ENCODE results near the gene HOXC4.

HOXC4 gene

GRCh38 chr12:54058128-54058768, 4.6 kb downstream of the HOXC4 start:
- WGBS (ENCODE audit: extremely low coverage, insufficient coverage, insufficient read length) = no CpG with 5 or more reads among the region's 14 CpGs
- DNase-seq = no peak
- Histone ChIP-seq H3K4ac (ENCODE audit: low read depth, low read length) (no peak overlapping the region), H3K4me1 (ENCODE audit: control insufficient read depth in 1 of 2, insufficient read depth in 2 of 2, low read length in 2 of 2) (peaks cover 4 to 5% of the 10 kb centered on the region in 2 experiments), H3K79me2 (ENCODE audit: control insufficient read depth, insufficient read depth, low read length, poor library complexity) (no peaks in the 10 kb centered on the region), H3K23ac (ENCODE audit: low read length) (no peak overlapping the region), H2BK5ac (ENCODE audit: low read depth, low read length, poor library complexity) (no peak overlapping the region), H4K8ac (ENCODE audit: low read depth, low read length) (no peak overlapping the region), H3K27me3 (ENCODE audit: insufficient read depth, low read length) (peaks cover 72% of the 10 kb centered on the region), H3K4me2 (ENCODE audit: low read length) (no peak overlapping the region), H3K18ac (ENCODE audit: low read length) (no peak overlapping the region), H2AFZ (ENCODE audit: insufficient read depth, low read length, poor library complexity) (no peak overlapping the region), H3K27ac (ENCODE audit: low read depth, low read length) (no peak overlapping the region), H3K79me1 (ENCODE audit: low read length) (no peaks in the 10 kb centered on the region), H4K91ac (ENCODE audit: low read depth, low read length) (no peak overlapping the region), H2AK5ac (ENCODE audit: low read length) (no peak overlapping the region), H3K36me3 (ENCODE audit: control insufficient read depth in 1 of 2, insufficient read depth in 2 of 2, low read length in 2 of 2) (no peaks in the 10 kb centered on the region), H3K4me3 (ENCODE audit: low read depth, low read length) (no peak overlapping the region), H4K12ac (ENCODE audit: low read depth, low read length) (no peak overlapping the region), H2BK12ac (ENCODE audit: low read length) (no peak overlapping the region), H3K9ac (ENCODE audit: low read length) (no peak overlapping the region), H3K14ac (ENCODE audit: low read length) (no peak overlapping the region), H2BK120ac (ENCODE audit: insufficient read depth, low read length, poor library complexity) (no peak overlapping the region), H3K9me3 (ENCODE audit: insufficient read depth, low read depth, low read length) (peaks cover 4% of the 10 kb centered on the region)

- no peak overlapping the region for H4K12ac ChIP-seq (ENCODE audit: low read depth, low read length)
- peaks cover 61% of the 10 kb centered on the region for H3K27me3 ChIP-seq (ENCODE audit: insufficient read depth, low read length)
- H3K4ac ChIP-seq (ENCODE audit: low read depth, low read length) = no peak overlapping the region
- WGBS (ENCODE audit: extremely low coverage, insufficient coverage, insufficient read length) = no CpG with 5 or more reads among the region's 7 CpGs
- H2AFZ ChIP-seq (ENCODE audit: insufficient read depth, low read length, poor library complexity) = no peak overlapping the region
- no peak overlapping the region for H4K91ac ChIP-seq (ENCODE audit: low read depth, low read length)
- H3K9ac ChIP-seq (ENCODE audit: low read length) = no peak overlapping the region
- H2BK120ac ChIP-seq (ENCODE audit: insufficient read depth, low read length, poor library complexity) = no peak overlapping the region
- peaks cover 3% of the 10 kb centered on the region for H3K9me3 ChIP-seq (ENCODE audit: insufficient read depth, low read depth, low read length)
- no peak overlapping the region for H2AK5ac ChIP-seq (ENCODE audit: low read length)
- no peak overlapping the region for H3K27ac ChIP-seq (ENCODE audit: low read depth, low read length)
- no peak overlapping the region for H4K8ac ChIP-seq (ENCODE audit: low read depth, low read length)
- no peak overlapping the region for H2BK5ac ChIP-seq (ENCODE audit: low read depth, low read length, poor library complexity)
- no peak overlapping the region for H2BK12ac ChIP-seq (ENCODE audit: low read length)
- H3K79me2 ChIP-seq (ENCODE audit: control insufficient read depth, insufficient read depth, low read length, poor library complexity) = no peaks in the 10 kb centered on the region
- H3K4me2 ChIP-seq (ENCODE audit: low read length) = no peak overlapping the region
- no peak overlapping the region for H3K4me3 ChIP-seq (ENCODE audit: low read depth, low read length)
- H3K18ac ChIP-seq (ENCODE audit: low read length) = no peak overlapping the region
- no peak for DNase-seq
- H3K23ac ChIP-seq (ENCODE audit: low read length) = no peak overlapping the region
- no peaks in the 10 kb centered on the region for H3K79me1 ChIP-seq (ENCODE audit: low read length)
- H3K4me1 ChIP-seq (ENCODE audit: control insufficient read depth in 1 of 2, insufficient read depth in 2 of 2, low read length in 2 of 2) = peaks cover 4 to 5% of the 10 kb centered on the region in 2 experiments
- no peaks in the 10 kb centered on the region for H3K36me3 ChIP-seq (ENCODE audit: control insufficient read depth in 1 of 2, insufficient read depth in 2 of 2, low read length in 2 of 2)
- no peak overlapping the region for H3K14ac ChIP-seq (ENCODE audit: low read length)
Measured at GRCh38 chr12:54059668-54060067, 6.0 kb downstream of the HOXC4 start.

GRCh38 chr12:54060174-54060974, 6.7 kb downstream of the HOXC4 start:
- Histone ChIP-seq H2AK5ac (ENCODE audit: low read length) (no peak overlapping the region), H3K18ac (ENCODE audit: low read length) (no peak overlapping the region), H3K79me1 (ENCODE audit: low read length) (no peaks in the 10 kb centered on the region), H3K9me3 (ENCODE audit: insufficient read depth, low read depth, low read length) (peaks cover 3% of the 10 kb centered on the region), H3K4me3 (ENCODE audit: low read depth, low read length) (no peak overlapping the region), H3K9ac (ENCODE audit: low read length) (no peak overlapping the region), H3K14ac (ENCODE audit: low read length) (no peak overlapping the region), H2BK12ac (ENCODE audit: low read length) (no peak overlapping the region), H2AFZ (ENCODE audit: insufficient read depth, low read length, poor library complexity) (no peak overlapping the region), H3K27ac (ENCODE audit: low read depth, low read length) (no peak overlapping the region), H3K27me3 (ENCODE audit: insufficient read depth, low read length) (peaks cover 58% of the 10 kb centered on the region), H4K91ac (ENCODE audit: low read depth, low read length) (no peak overlapping the region), H4K8ac (ENCODE audit: low read depth, low read length) (no peak overlapping the region), H3K79me2 (ENCODE audit: control insufficient read depth, insufficient read depth, low read length, poor library complexity) (no peaks in the 10 kb centered on the region), H4K12ac (ENCODE audit: low read depth, low read length) (no peak overlapping the region), H3K4me1 (ENCODE audit: control insufficient read depth in 1 of 2, insufficient read depth in 2 of 2, low read length in 2 of 2) (peaks cover 4 to 5% of the 10 kb centered on the region in 2 experiments), H3K36me3 (ENCODE audit: control insufficient read depth in 1 of 2, insufficient read depth in 2 of 2, low read length in 2 of 2) (no peaks in the 10 kb centered on the region), H3K23ac (ENCODE audit: low read length) (no peak overlapping the region), H3K4me2 (ENCODE audit: low read length) (no peak overlapping the region), H3K4ac (ENCODE audit: low read depth, low read length) (no peak overlapping the region), H2BK120ac (ENCODE audit: insufficient read depth, low read length, poor library complexity) (no peak overlapping the region), H2BK5ac (ENCODE audit: low read depth, low read length, poor library complexity) (no peak overlapping the region)
- WGBS (ENCODE audit: extremely low coverage, insufficient coverage, insufficient read length) = no CpG with 5 or more reads among the region's 38 CpGs
- DNase-seq = no peak

GRCh38 chr12:54060975-54061778, 7.5 kb downstream of the HOXC4 start:
- H3K79me2 ChIP-seq (ENCODE audit: control insufficient read depth, insufficient read depth, low read length, poor library complexity) = no peaks in the 10 kb centered on the region
- H3K27ac ChIP-seq (ENCODE audit: low read depth, low read length) = no peak overlapping the region
- no peak overlapping the region for H3K4me3 ChIP-seq (ENCODE audit: low read depth, low read length)
- H3K4me1 ChIP-seq (ENCODE audit: control insufficient read depth in 1 of 2, insufficient read depth in 2 of 2, low read length in 2 of 2) = peaks cover 4 to 5% of the 10 kb centered on the region in 2 experiments
- no peak overlapping the region for H3K23ac ChIP-seq (ENCODE audit: low read length)
- no peak overlapping the region for H2AFZ ChIP-seq (ENCODE audit: insufficient read depth, low read length, poor library complexity)
- H3K4ac ChIP-seq (ENCODE audit: low read depth, low read length) = no peak overlapping the region
- H2BK12ac ChIP-seq (ENCODE audit: low read length) = no peak overlapping the region
- no peak overlapping the region for H4K12ac ChIP-seq (ENCODE audit: low read depth, low read length)
- H3K36me3 ChIP-seq (ENCODE audit: control insufficient read depth in 1 of 2, insufficient read depth in 2 of 2, low read length in 2 of 2) = no peaks in the 10 kb centered on the region
- no peak overlapping the region for H2BK5ac ChIP-seq (ENCODE audit: low read depth, low read length, poor library complexity)
- no CpG with 5 or more reads among the region's 7 CpGs for WGBS (ENCODE audit: extremely low coverage, insufficient coverage, insufficient read length)
- no peak overlapping the region for H4K91ac ChIP-seq (ENCODE audit: low read depth, low read length)
- peaks cover 54% of the 10 kb centered on the region for H3K27me3 ChIP-seq (ENCODE audit: insufficient read depth, low read length)
- no peak overlapping the region for H2BK120ac ChIP-seq (ENCODE audit: insufficient read depth, low read length, poor library complexity)
- no peak overlapping the region for H3K18ac ChIP-seq (ENCODE audit: low read length)
- H4K8ac ChIP-seq (ENCODE audit: low read depth, low read length) = no peak overlapping the region
- H3K14ac ChIP-seq (ENCODE audit: low read length) = no peak overlapping the region
- DNase-seq = peak; percentile 40 to 64
- H2AK5ac ChIP-seq (ENCODE audit: low read length) = no peak overlapping the region
- H3K9ac ChIP-seq (ENCODE audit: low read length) = no peak overlapping the region
- H3K4me2 ChIP-seq (ENCODE audit: low read length) = no peak overlapping the region
- no peaks in the 10 kb centered on the region for H3K79me1 ChIP-seq (ENCODE audit: low read length)
- peaks cover 3% of the 10 kb centered on the region for H3K9me3 ChIP-seq (ENCODE audit: insufficient read depth, low read depth, low read length)
